Activated B cell treated with CpG ODN at 0.5 μM for 24 hours (primary cell): ENCODE results near the gene TMEM132E. TPM values are rescaled to one million over a fixed set of nuclear protein-coding genes. Genes with fewer than 3 reads are reported as not detected.

Experiments
- ATAC-seq: fragments of 200-7000 bp; cut with Tn5 transposase; one replicate; pipeline ENCODE4 v1.10.0; 2021; ENCODE audit warnings: low read depth, mild to moderate bottlenecking, moderate library complexity
- CTCF ChIA-PET: fragments of 350-600 bp; sonication (Branson Sonifier 250); formaldehyde crosslinking; loops from one replicate; lab custom pipeline; 2021; ENCODE audit warnings: antibody characterized with exemption; lab: Charles Lee
- POLR2A ChIA-PET: fragments of 350-600 bp; sonication (Branson Sonifier 250); formaldehyde crosslinking; loops from one replicate; lab custom pipeline; 2021; ENCODE audit warnings: antibody characterized with exemption; lab: Charles Lee
- DNase-seq: peaks from one replicate; pipeline ENCODE4 v3.0.0; 2022
- H3K27ac Mint-ChIP-seq: one replicate; pipeline ENCODE4 v1.8.0; 2020; ENCODE audit warnings: mixed read lengths
- H3K27me3 Mint-ChIP-seq: one replicate; pipeline ENCODE4 v1.8.0; 2021; ENCODE audit warnings: mixed read lengths
- H3K36me3 Mint-ChIP-seq: one replicate; pipeline ENCODE4 v1.8.0; 2021; ENCODE audit warnings: low read depth, mixed read lengths
- H3K4me1 Mint-ChIP-seq: one replicate; pipeline ENCODE4 v1.8.0; 2021; ENCODE audit warnings: mixed read lengths
- H3K4me3 Mint-ChIP-seq: one replicate; pipeline ENCODE4 v1.8.0; 2020; ENCODE audit warnings: mild to moderate bottlenecking, mixed read lengths
- H3K9me3 Mint-ChIP-seq: one replicate; pipeline ENCODE4 v1.8.0; 2020; ENCODE audit warnings: mixed read lengths
- CTCF ChIP-seq: fragments of 200-600 bp; IDR thresholded peaks from one replicate; pipeline ENCODE4 v1.8.0; 2022; ENCODE audit warnings: antibody characterized with exemption, mild to moderate bottlenecking
- intact Hi-C: fragments of 100-400 bp; cut with micrococcal nuclease; formaldehyde crosslinking; loops from one replicate; pipeline ENCODE4 v1.15.1; 2024
- total RNA-seq: library from RNA; stranded (reverse); gene quantifications from 2 replicates; pipeline ENCODE4 v1.2.3, GENCODE V29; 2022

The TMEM132E gene
- total RNA-seq, 1 donor from 2014 or later = not detected

GRCh38 chr17:34682305-34682704, 102.9 kb downstream of the TMEM132E start:
- ChIA-PET POLR2A (no interaction called here), CTCF (no interaction called here)
- Mint-ChIP-seq H3K4me3 (no peak overlapping the region), H3K9me3 (no peaks in the 10 kb centered on the region), H3K27ac (no peak overlapping the region), H3K36me3 (no peaks in the 10 kb centered on the region), H3K27me3 (peaks cover 21% of the 10 kb centered on the region), H3K4me1 (no peaks in the 10 kb centered on the region)
- DNase-seq = no peak
- intact Hi-C loops = no loop called here
- no peak for TF ChIP-seq CTCF
- no peak for ATAC-seq

- ATAC-seq (no peak), DNase-seq (no peak)
- ChIA-PET POLR2A (no interaction called here), CTCF (no interaction called here)
- Mint-ChIP-seq H3K9me3 (peaks cover 4% of the 10 kb centered on the region), H3K27me3 (peaks cover 26% of the 10 kb centered on the region), H3K36me3 (no peaks in the 10 kb centered on the region), H3K4me3 (no peak overlapping the region), H3K4me1 (no peaks in the 10 kb centered on the region), H3K27ac (no peak overlapping the region)
- intact Hi-C loops = no loop called here
- no peak for TF ChIP-seq CTCF
Measured at GRCh38 chr17:34683390-34683789, 104.0 kb downstream of the TMEM132E start.

Other genes with a start within 250 kb of the TMEM132E start
- not detected in 2 replicates for gene CCL13, start 223.1 kb upstream of the TMEM132E start, total RNA-seq
- gene CCL1, start 216.3 kb upstream of the TMEM132E start, total RNA-seq = not detected in 2 replicates